ENCODE data around the gene CD164L2.

The CD164L2 gene

DNA sequence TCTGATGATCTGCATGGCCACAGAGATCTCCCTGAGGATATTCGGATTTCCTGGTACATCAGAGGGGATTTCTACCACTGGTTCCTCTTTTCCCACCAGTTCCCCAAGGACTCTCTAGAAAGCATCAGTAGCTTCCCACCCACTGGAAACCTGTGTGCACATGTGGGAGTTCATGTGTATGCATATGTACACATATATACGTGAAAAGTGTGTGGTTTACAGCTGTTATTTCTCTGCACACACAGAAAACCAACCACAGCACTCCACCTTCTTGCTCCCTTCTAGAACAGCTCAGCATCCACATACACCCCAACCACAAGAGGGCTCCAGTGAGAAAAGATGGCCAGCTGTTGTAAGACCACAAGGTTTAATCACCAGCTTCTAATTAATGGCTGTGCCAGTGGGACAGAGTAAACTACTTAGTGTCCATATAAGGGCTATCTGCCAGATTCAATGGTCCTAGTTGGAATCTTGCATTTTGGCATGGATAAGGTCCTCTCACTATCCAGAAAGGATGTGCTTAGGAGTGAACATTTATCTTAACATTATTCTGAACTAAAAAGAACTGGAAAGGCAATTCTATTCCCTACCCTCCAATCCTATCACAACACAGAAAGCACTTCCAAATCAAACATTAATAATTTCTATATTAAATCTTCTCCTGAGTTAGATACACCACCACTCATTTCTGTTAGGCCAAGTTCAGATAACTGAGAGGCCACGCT, 33.4 kb upstream of the CD164L2 start:
- no peaks in the 10 kb centered on the region for H3K27me3 ChIP-seq (ENCODE audit: insufficient read depth, low read depth, severe bottlenecking)
- no peak overlapping the region for H3K27ac ChIP-seq
- H3K4me3 ChIP-seq (ENCODE audit: low read depth, low read length): no peak overlapping the region
- H3K36me3 ChIP-seq: peaks cover 82% of the 10 kb centered on the region
- H3K9me3 ChIP-seq (ENCODE audit: severe bottlenecking): no peaks in the 10 kb centered on the region
- peak; percentile 47 for DNase-seq
- peak; percentile 60 for TF ChIP-seq CTCF (IDR thresholded peaks at IDR 0.05; ENCODE audit: low read depth, low read length)

DNA sequence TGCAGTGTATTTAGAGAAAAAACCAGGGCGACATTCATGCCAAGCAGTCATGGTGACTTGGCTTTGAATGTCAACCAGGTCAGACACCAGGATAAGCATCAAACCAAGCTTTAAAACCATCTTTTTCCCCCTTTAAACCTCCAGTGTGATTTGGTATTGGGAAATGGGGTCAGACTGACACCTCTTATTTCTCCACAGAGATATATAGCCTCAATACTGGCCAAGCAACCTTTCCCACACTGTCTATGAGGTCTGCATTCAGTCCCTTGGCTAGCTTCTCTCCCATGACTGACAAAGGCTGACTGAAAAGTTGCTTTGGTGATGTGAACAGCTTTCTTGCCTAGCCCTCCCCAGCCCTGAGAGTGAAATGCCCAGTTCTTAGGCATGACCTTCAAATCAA, 31.0 kb upstream of the CD164L2 start:
- no peaks in the 10 kb centered on the region for H3K27me3 ChIP-seq (ENCODE audit: insufficient read depth, low read depth, severe bottlenecking)
- TF ChIP-seq CTCF (IDR thresholded peaks at IDR 0.05; ENCODE audit: low read depth, low read length): no peak
- H3K27ac ChIP-seq: no peak overlapping the region
- peaks cover 80% of the 10 kb centered on the region for H3K36me3 ChIP-seq
- no peaks in the 10 kb centered on the region for H3K9me3 ChIP-seq (ENCODE audit: severe bottlenecking)
- no peak for DNase-seq
- no peak overlapping the region for H3K4me3 ChIP-seq (ENCODE audit: low read depth, low read length)

GRCh38 chr1:27413004-27413403, 29.9 kb upstream of the CD164L2 start:
- Histone ChIP-seq H3K4me3 (ENCODE audit: low read depth, low read length) (no peak overlapping the region), H3K27me3 (ENCODE audit: insufficient read depth, low read depth, severe bottlenecking) (no peaks in the 10 kb centered on the region), H3K36me3 (peaks cover 83% of the 10 kb centered on the region), H3K27ac (no peak overlapping the region), H3K9me3 (ENCODE audit: severe bottlenecking) (no peaks in the 10 kb centered on the region)
- TF ChIP-seq CTCF (IDR thresholded peaks at IDR 0.05; ENCODE audit: low read depth, low read length): no peak
- DNase-seq: no peak

DNA sequence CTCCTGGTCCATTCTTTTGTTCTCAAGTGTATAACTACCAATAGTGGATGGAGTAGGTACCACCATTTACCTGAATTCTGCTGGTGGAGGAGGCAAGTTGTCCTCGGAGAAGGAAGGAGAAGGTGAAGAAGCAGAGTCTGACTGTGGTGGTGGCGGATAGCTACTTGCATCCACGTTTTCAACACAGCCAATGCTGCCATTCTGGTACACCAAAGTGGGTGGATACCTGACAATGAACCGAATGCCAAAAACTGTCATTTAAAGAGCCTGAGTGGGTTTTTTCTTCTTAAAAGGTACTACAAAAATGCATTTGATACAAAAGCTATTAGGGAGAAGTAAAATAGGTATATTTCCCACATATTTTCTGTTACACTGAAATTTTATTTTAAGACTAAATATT, 29.4 kb upstream of the CD164L2 start:
- Histone ChIP-seq H3K27ac (no peak overlapping the region), H3K9me3 (ENCODE audit: severe bottlenecking) (no peaks in the 10 kb centered on the region), H3K36me3 (peaks cover 83% of the 10 kb centered on the region), H3K27me3 (ENCODE audit: insufficient read depth, low read depth, severe bottlenecking) (no peaks in the 10 kb centered on the region), H3K4me3 (ENCODE audit: low read depth, low read length) (no peak overlapping the region)
- no peak for TF ChIP-seq CTCF (IDR thresholded peaks at IDR 0.05; ENCODE audit: low read depth, low read length)
- no peak for DNase-seq

- no peak for TF ChIP-seq CTCF (IDR thresholded peaks at IDR 0.05; ENCODE audit: low read depth, low read length)
- no peaks in the 10 kb centered on the region for H3K27me3 ChIP-seq (ENCODE audit: insufficient read depth, low read depth, severe bottlenecking)
- H3K4me3 ChIP-seq (ENCODE audit: low read depth, low read length): no peak overlapping the region
- peaks cover 68% of the 10 kb centered on the region for H3K36me3 ChIP-seq
- peak; percentile 60 for DNase-seq
- no peaks in the 10 kb centered on the region for H3K9me3 ChIP-seq (ENCODE audit: severe bottlenecking)
- H3K27ac ChIP-seq: peak overlapping the region; percentile 78
Observed at GRCh38 chr1:27410709-27411108, 27.6 kb upstream of the CD164L2 start.

- Histone ChIP-seq H3K4me3 (ENCODE audit: low read depth, low read length) (no peak overlapping the region), H3K9me3 (ENCODE audit: severe bottlenecking) (no peaks in the 10 kb centered on the region), H3K27me3 (ENCODE audit: insufficient read depth, low read depth, severe bottlenecking) (no peaks in the 10 kb centered on the region), H3K36me3 (peaks cover 58% of the 10 kb centered on the region), H3K27ac (no peak overlapping the region; the same call in none of the 2 replicates)
- no peak for DNase-seq
- TF ChIP-seq CTCF (IDR thresholded peaks at IDR 0.05; ENCODE audit: low read depth, low read length): no peak
Observed at GRCh38 chr1:27409669-27410068, 26.5 kb upstream of the CD164L2 start.

Data from WERI-Rb-1 (cell line).